Measurements from ENCODE around the gene DOCK9.
A peak's percentile ranks its signal among the peaks of the same experiment; 100 is the strongest.

Gene DOCK9

DNA sequence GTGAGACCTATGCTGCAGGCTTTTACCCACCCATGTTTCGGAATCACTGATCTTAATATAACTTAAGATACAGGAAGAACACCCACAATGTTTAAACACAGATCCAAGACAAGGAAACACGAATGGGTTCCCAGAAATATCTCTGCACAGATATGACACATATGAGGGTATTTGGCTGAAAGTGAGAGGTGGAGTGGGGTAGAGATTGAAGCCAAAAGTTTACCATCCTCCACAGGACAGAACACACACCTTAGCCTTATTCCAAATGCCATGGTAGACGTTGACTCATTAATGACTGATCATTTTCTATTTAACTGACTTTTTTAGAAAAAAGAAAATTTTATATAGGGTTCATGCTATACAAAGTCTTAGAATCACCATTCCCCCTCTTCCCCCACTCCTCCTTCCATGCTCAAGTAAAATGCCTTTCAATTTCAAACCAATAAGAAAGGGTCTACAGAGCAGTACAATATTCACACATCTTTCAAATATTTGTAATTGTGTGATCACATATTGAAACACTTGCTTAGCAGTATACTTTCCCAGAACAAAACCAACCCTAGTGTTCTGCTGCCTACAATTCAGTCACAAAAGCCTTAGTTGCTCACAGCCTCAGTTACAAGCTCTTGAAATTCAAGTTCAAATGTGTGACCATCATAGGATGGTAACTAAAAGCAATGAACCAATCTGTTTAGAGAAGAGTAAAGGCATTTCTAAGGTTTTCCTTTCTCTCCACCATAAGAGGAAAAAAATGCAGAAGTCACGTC is 11.8 kb upstream of the DOCK9 start:
- CTCF ChIA-PET = no interaction called here

DNA sequence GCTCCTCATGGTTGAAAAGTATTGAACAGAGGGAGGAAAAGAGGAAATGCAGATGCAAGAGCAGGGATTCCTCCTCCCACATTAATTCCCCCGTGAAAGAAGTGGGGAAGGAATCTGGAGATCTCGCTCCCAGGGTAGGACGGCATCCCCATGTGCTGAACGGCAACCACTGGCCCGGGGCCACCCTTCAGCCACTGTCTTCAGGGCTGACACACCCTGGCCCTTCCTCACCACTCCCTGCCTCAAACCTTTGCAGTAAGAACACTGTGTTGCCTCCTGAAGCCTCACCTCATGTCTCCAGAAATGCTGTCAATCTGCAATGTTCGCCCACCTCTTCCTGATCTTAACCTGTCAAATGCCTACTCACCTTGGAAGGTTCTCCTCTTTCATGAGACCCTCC is 10.9 kb upstream of the DOCK9 start:
- Mint-ChIP-seq H3K4me3 (no peak overlapping the region), H3K9me3 (peaks cover 5% of the 10 kb centered on the region), H3K27me3 (no peaks in the 10 kb centered on the region), H3K27ac (no peak overlapping the region), H3K36me3 (peaks cover 17% of the 10 kb centered on the region), H3K4me1 (peaks cover 54% of the 10 kb centered on the region)
- CTCF ChIA-PET = no interaction called here
- DNase-seq = no peak

More for the DNA sequence above, 11.8 kb upstream of the DOCK9 start:
- Mint-ChIP-seq H3K36me3 (peaks cover 17% of the 10 kb centered on the region), H3K9me3 (peaks cover 5% of the 10 kb centered on the region), H3K4me3 (no peak overlapping the region), H3K27me3 (no peaks in the 10 kb centered on the region), H3K4me1 (peaks cover 58% of the 10 kb centered on the region), H3K27ac (no peak overlapping the region)
- no peak for DNase-seq

DNA sequence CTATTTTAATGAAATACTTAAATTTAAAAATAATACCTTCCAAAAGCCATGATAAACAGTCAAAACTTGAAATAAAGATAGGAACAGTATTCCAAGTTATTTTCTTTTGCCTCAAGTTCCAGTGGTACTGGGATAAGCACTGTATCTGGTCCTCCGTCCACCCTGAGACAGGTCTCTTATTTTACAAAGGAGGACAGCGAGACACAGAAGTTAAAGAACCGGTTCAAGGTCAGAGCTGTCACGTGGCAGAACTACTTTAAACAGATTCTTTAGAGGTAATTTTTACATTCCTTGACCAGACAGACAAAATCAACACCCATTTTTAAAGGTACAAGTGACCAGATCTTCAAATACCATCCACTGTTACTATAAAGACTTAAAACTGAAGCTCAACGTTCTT is 10.4 kb upstream of the DOCK9 start:
- H3K27me3 Mint-ChIP-seq = no peaks in the 10 kb centered on the region
- CTCF ChIA-PET = no interaction called here
- DNase-seq = no peak
- no peak overlapping the region for H3K4me3 Mint-ChIP-seq
- H3K27ac Mint-ChIP-seq = no peak overlapping the region
- peaks cover 15% of the 10 kb centered on the region for H3K36me3 Mint-ChIP-seq
- peaks cover 51% of the 10 kb centered on the region for H3K4me1 Mint-ChIP-seq
- H3K9me3 Mint-ChIP-seq = peaks cover 5% of the 10 kb centered on the region

DNA sequence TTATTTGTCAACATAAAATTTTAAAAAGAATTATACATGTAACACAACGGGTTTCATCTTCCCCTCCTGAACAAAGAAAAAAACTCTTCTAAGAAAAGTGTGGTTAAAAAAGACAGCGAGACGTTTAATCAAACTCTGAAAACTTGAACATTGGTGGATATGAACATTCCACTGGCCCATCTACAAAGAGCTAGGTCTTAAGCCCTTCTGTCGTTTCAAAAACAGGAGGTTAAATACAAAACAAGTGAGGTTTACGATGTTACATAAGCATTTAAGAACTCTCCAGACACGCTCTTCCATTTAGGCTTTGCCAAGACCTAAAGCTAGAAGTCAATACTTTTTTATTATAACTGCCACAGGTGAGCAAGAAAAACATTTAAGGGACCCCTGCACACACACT is 9.4 kb upstream of the DOCK9 start:
- Mint-ChIP-seq H3K9me3 (peaks cover 5% of the 10 kb centered on the region), H3K27ac (no peak overlapping the region), H3K4me3 (no peak overlapping the region), H3K36me3 (peaks cover 9% of the 10 kb centered on the region), H3K4me1 (peaks cover 55% of the 10 kb centered on the region), H3K27me3 (no peaks in the 10 kb centered on the region)
- CTCF ChIA-PET = no interaction called here
- DNase-seq = no peak

DNA sequence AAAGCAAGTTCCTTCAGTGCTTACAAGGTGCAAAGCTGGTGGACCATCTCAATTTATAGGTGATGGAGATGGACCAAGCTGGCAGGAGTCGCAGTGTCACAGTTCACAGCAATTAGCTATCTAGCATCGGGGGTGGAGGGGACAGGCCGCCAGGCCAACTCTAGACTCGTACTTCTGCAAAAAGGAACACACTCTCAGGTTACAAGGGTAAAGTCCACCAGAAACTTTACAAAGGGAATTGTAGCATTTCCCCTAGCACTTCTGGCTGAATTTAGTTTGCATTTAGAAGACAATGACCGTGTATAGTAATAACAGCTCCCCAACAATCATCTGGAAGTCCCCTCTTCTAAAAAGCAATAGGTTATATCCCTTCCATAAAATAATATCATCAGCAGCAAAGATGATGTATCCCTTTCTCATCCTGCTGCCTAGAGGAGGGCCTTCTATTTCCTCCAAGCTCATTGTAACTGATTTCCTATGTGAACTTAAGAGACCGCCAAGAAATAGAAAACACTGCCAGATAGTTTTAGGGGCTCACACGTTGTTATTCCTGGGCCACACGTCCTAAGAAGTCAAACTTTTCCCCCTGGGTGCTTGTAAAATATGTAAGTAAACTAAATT is 8.5 kb upstream of the DOCK9 start:
- CTCF ChIA-PET = interaction anchor here (1.1 to 1.4 kb wide), 2 partner anchors 47 to 91 kb away, joined by 3 to 5 read pairs; no protein-coding TSS in a partner anchor
- H3K36me3 Mint-ChIP-seq = peaks cover 13% of the 10 kb centered on the region
- H3K27ac Mint-ChIP-seq = no peak overlapping the region
- no peak for DNase-seq
- H3K4me1 Mint-ChIP-seq = peaks cover 64% of the 10 kb centered on the region
- H3K4me3 Mint-ChIP-seq = no peak overlapping the region
- H3K27me3 Mint-ChIP-seq = no peaks in the 10 kb centered on the region
- H3K9me3 Mint-ChIP-seq = peaks cover 5% of the 10 kb centered on the region

DNA sequence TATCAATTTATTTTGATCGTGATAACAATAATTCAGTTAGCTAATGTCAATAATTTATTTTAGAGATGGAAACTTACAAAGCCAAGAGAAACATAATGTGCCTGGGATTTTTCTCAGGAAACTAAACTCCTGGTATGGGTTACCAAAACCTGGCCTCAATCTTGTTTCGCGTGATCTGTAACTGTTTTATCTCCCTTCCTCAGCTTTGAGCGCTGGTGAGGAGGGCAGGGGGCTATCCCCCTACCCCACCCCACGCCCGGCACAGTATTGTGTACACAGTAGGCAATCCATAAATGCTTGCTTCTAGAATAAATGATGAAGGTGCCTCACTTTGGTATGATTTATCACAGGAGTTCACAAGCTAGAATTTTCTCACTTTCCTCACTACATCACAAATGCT is 7.7 kb upstream of the DOCK9 start:
- H3K9me3 Mint-ChIP-seq = peaks cover 4% of the 10 kb centered on the region
- peak overlapping the region; percentile 69 for H3K27ac Mint-ChIP-seq
- no peaks in the 10 kb centered on the region for H3K27me3 Mint-ChIP-seq
- H3K36me3 Mint-ChIP-seq = peaks cover 11% of the 10 kb centered on the region
- no peak for DNase-seq
- CTCF ChIA-PET = interaction anchor here (0.5 to 1.4 kb wide), 4 partner anchors 10 to 91 kb away, joined by 3 to 5 read pairs (median 3); no protein-coding TSS in a partner anchor
- no peak overlapping the region for H3K4me3 Mint-ChIP-seq
- H3K4me1 Mint-ChIP-seq = peaks cover 68% of the 10 kb centered on the region

DNA sequence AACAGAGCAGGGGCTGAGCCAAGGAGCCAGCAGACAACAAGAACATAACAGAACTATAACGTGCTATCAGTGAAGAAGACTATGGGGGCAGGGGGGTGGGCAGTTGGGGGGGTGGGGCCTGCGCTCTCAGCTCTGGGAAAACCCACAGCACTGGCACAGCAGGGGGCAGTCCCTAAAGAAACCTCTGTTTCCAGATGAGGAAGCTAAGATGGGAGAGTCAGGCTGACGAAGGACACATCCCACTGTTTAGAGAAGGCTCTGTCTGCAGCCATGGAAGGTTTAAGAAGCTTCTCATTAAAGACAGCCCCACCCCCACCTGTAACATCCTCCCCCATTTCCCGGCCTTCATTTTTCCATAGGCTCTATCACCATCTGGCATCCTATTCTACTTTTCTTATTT is 7.1 kb upstream of the DOCK9 start:
- Mint-ChIP-seq H3K27me3 (no peaks in the 10 kb centered on the region), H3K9me3 (no peaks in the 10 kb centered on the region), H3K4me3 (no peak overlapping the region), H3K27ac (no peak overlapping the region), H3K4me1 (peaks cover 65% of the 10 kb centered on the region), H3K36me3 (peaks cover 5% of the 10 kb centered on the region)
- CTCF ChIA-PET = interaction anchor here (0.5 to 1.4 kb wide), 4 partner anchors 9 to 67 kb away, joined by 3 to 5 read pairs (median 3); no protein-coding TSS in a partner anchor
- DNase-seq = no peak

DNA sequence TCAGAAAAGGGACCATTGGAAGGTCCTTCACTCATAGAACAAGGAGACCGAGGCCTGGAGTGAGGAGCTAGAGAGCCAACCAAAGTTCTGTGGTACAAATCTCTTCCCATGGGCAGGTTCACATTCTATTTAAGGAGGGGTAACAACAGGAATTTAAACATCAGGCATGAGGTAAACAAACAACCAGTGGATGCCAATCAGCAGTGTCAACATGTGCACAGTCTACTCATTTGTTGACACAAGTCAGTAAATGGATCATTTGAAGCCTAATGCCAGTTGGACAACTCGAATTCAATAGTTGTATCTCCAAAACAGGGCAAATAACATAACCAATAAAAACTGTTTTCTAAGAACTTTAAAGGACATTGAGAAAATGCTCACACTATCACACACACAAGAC is 6.3 kb upstream of the DOCK9 start:
- no peak overlapping the region for H3K27ac Mint-ChIP-seq
- no peak overlapping the region for H3K4me3 Mint-ChIP-seq
- DNase-seq = no peak
- peaks cover 58% of the 10 kb centered on the region for H3K4me1 Mint-ChIP-seq
- H3K36me3 Mint-ChIP-seq = peaks cover 4% of the 10 kb centered on the region
- CTCF ChIA-PET = no interaction called here
- no peaks in the 10 kb centered on the region for H3K27me3 Mint-ChIP-seq
- H3K9me3 Mint-ChIP-seq = no peaks in the 10 kb centered on the region

DNA sequence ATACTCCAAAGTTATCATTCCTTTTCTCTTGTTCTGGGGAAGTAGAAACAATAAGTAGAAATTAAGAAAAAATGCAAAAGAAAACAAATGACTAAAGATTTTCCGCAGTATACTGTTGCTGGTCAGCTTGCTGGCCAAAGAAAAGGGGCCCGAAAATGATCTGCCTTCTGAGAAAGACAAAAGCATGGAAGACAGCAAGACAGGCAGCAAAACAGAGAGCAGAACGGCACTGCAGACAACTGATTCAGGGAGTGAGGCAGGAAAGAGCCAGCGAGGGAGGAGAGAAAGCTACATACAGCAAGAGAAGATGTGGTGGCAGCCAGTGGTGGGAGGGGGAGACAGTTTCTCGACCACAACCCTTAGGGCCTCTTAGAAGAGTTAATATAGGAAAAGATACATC is 5.3 kb upstream of the DOCK9 start:
- no peak overlapping the region for H3K27ac Mint-ChIP-seq
- no peak overlapping the region for H3K4me3 Mint-ChIP-seq
- H3K4me1 Mint-ChIP-seq = peaks cover 52% of the 10 kb centered on the region
- no peaks in the 10 kb centered on the region for H3K27me3 Mint-ChIP-seq
- H3K9me3 Mint-ChIP-seq = no peaks in the 10 kb centered on the region
- H3K36me3 Mint-ChIP-seq = peaks cover 4% of the 10 kb centered on the region
- no peak for DNase-seq
- CTCF ChIA-PET = interaction anchor here (1.7 kb wide), 1 partner anchor 33 kb away, joined by 3 read pairs; no protein-coding TSS in a partner anchor

DNA sequence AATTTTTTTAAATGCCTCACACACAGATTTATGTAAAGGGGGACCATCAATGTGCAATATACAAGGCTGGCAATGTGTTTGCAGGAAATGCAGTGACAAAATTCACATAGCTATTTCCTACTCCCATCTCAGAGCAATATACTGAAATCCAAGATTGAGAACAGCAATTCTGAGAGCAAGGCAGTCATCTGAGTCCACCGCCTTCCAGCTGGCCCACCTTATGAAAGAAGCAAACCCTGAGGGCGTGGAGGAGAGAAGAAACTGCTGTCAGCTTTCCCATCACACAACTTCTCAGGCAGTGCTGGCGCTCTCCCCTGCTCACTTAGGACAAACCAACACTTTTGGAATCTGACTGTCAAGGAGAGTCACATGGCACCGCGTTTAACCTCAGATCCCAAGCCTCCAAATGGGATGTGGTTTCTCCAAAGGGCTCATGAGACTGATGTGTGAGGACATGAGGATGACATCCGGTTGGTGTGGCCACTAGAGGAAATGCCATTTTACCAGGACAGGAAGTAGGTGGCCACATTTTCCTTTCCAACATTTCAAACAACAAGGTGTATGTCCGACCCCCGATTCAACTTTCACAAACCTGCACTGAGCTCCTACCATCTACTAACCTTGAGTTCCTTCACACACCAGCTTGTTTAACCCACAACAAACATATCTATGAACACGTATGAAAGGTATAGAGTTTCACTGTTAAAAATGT is 3.7 kb upstream of the DOCK9 start:
- Mint-ChIP-seq H3K27me3 (no peaks in the 10 kb centered on the region), H3K4me3 (no peak overlapping the region), H3K4me1 (peaks cover 57% of the 10 kb centered on the region), H3K27ac (peak overlapping the region; percentile 0), H3K36me3 (peaks cover 4% of the 10 kb centered on the region), H3K9me3 (no peaks in the 10 kb centered on the region)
- peak; percentile 46 for DNase-seq
- CTCF ChIA-PET = interaction anchor here (0.7 to 1.8 kb wide), 5 partner anchors 35 to 195 kb away, joined by 3 to 6 read pairs (median 4); no protein-coding TSS in a partner anchor

DNA sequence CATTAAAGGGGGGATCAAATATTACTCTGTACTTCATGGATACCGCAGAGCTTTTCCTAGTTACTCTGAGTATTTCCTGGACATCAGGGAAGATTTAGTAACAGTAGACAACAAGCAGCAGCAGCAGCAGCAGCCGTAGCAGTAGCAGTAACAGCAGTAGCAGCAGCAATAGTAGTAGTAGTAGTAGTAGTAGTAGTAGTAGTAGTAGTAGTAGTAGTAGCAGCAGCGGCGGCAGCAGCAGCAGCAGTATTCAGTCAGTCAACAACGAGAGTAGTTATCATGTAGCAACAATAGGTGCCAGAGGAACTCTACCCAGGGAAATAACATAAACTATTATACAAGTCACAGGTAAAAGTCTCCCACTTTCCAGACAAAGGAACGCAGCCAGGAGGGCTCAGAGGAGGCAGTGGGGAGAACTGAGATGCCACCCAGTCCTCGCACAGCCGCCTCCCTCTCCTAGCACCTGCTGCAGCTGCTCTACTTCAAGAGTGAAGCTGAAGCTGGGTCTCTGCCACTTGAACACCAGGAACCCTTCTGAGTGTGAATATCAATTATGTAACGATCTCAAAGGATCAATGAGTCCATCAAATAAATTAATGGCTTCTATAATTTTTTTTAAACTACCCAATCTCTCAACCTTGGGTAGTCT is 1.3 kb upstream of the DOCK9 start:
- Mint-ChIP-seq H3K36me3 (peaks cover 4% of the 10 kb centered on the region), H3K27ac (no peak overlapping the region), H3K9me3 (no peaks in the 10 kb centered on the region), H3K27me3 (no peaks in the 10 kb centered on the region), H3K4me1 (peaks cover 68% of the 10 kb centered on the region), H3K4me3 (no peak overlapping the region)
- DNase-seq = no peak
- CTCF ChIA-PET = no interaction called here

DNA sequence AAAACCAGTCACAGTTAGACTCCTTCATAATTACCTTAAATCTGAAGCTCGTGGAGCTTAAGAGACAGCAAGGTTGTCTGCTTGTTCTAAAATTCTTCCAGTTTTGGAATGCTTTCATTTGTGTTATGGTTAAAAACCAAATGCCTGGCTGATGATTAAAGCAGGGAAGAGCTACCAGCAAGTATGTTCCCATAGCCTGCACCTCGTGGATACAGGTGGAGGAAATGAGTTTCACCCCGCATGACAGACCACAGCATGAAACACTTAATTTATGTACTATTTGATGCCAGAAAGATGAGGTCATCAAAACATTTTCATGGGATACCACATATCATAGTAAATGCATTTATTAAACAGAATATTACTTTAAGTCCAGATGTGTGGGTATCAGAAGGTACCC is 416 bp upstream of the DOCK9 start:
- Mint-ChIP-seq H3K27ac (no peak overlapping the region), H3K27me3 (no peaks in the 10 kb centered on the region), H3K4me1 (peaks cover 75% of the 10 kb centered on the region)

DNA sequence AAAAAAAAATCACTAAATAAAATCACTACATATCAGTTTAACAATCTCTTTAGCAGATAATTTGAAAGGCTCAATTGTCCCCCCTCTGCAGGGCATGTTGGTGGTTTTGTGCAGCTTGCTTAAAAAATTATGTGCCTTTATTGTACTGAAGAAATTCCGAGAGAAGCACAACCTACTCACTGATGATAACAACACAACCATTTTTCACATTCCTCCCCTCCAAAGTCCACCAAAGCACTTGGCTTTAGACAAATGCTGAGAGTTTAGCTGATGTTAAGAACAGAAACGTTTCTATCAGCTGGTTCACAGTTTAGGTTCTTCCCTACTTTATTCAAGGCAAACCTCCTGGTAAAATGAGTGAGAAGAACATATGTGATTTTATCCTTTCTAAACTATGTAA is 923 bp downstream of the DOCK9 start:
- H3K4me3 Mint-ChIP-seq = no peak overlapping the region
- no peaks in the 10 kb centered on the region for H3K27me3 Mint-ChIP-seq
- peaks cover 4% of the 10 kb centered on the region for H3K36me3 Mint-ChIP-seq
- no peak overlapping the region for H3K27ac Mint-ChIP-seq
- H3K4me1 Mint-ChIP-seq = peaks cover 66% of the 10 kb centered on the region
- DNase-seq = no peak
- CTCF ChIA-PET = interaction anchor here (1.8 kb wide), 1 partner anchor 13 kb away, joined by 4 read pairs; no protein-coding TSS in a partner anchor
- H3K9me3 Mint-ChIP-seq = no peaks in the 10 kb centered on the region

More for the DNA sequence above, 416 bp upstream of the DOCK9 start:
- Mint-ChIP-seq H3K36me3 (peaks cover 4% of the 10 kb centered on the region), H3K4me3 (no peak overlapping the region), H3K9me3 (no peaks in the 10 kb centered on the region)
- no peak for DNase-seq
- CTCF ChIA-PET = interaction anchor here (0.7 kb wide), 1 partner anchor 109 kb away, joined by 4 read pairs; no protein-coding TSS in a partner anchor

DNA sequence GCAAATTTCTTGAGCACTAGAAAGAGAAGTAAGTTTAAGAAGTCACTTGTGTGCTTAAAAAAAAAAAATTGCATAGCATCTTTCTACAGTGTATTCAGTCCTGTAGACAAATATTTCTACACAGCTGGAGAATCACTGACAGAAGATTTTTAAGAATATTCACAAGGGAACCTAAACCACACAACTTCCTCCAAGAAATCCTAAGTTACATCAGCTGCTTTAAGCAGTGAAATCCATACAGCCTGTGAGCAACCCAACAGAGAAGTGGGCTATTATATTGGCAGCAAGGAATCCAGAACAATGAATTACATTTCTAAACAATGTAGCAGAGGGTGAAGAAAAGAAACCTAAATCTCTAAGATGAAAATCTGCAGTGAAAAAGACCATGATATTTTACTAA is 1.5 kb downstream of the DOCK9 start:
- H3K27ac Mint-ChIP-seq = no peak overlapping the region
- H3K36me3 Mint-ChIP-seq = no peaks in the 10 kb centered on the region
- H3K9me3 Mint-ChIP-seq = no peaks in the 10 kb centered on the region
- H3K4me1 Mint-ChIP-seq = peaks cover 63% of the 10 kb centered on the region
- CTCF ChIA-PET = interaction anchor here (1.1 to 1.8 kb wide), 2 partner anchors 9 to 12 kb away, joined by 3 to 4 read pairs; no protein-coding TSS in a partner anchor
- H3K4me3 Mint-ChIP-seq = no peak overlapping the region
- no peak for DNase-seq
- H3K27me3 Mint-ChIP-seq = no peaks in the 10 kb centered on the region
